GM23338 (cell line): ENCODE results near the gene KIF18A.

Experiments used
- EZH2phosphoT487 ChIP-seq: fragments of 200-600 bp; sonication (generic); IDR thresholded peaks from one replicate; pipeline ENCODE4 v1.8.1; 2018; ENCODE audit warnings: antibody characterized with exemption; ENCODE audit not compliant: unreplicated experiment
- TF ChIP-seq, protein P1 (sequence below), 2 experiments: fragments of 200-600 bp in 1 of 2; sonication (generic) in 1 of 2; conservative IDR thresholded peaks; 2 replicates each; pipeline versions ENCODE4 v1.5.1 to v1.6.1; 2016 to 2017; ENCODE audit warnings: antibody characterized with exemption in 2 of 2, low read depth in 2 of 2, mild to moderate bottlenecking in 2 of 2, moderate library complexity in 1 of 2
- TF ChIP-seq, protein P2 (sequence below): IDR thresholded peaks from one replicate; pipeline ENCODE4 v1.6.1; 2018; ENCODE audit warnings: antibody characterized with exemption; ENCODE audit not compliant: unreplicated experiment

DNA sequence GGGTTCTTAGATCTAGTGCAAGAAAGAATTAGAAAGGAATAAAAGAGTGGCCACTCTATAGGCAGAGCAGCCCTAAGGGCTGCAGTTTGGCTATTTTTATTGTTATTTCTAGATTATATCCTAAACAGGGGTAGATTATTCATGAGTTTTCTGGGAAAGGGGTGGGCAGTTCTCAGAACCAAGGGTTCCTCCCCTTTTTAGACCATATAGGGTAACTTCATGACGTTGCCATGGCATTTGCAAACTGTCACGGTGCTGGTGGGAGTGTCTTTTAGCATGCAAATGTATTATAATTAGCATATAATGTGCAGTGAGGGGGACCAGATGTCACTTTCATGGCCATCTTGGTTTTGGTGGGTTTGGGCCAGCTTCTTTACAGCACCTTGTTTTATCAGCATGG is 44.8 kb upstream of the KIF18A start:
- TF ChIP-seq, protein P1, sequence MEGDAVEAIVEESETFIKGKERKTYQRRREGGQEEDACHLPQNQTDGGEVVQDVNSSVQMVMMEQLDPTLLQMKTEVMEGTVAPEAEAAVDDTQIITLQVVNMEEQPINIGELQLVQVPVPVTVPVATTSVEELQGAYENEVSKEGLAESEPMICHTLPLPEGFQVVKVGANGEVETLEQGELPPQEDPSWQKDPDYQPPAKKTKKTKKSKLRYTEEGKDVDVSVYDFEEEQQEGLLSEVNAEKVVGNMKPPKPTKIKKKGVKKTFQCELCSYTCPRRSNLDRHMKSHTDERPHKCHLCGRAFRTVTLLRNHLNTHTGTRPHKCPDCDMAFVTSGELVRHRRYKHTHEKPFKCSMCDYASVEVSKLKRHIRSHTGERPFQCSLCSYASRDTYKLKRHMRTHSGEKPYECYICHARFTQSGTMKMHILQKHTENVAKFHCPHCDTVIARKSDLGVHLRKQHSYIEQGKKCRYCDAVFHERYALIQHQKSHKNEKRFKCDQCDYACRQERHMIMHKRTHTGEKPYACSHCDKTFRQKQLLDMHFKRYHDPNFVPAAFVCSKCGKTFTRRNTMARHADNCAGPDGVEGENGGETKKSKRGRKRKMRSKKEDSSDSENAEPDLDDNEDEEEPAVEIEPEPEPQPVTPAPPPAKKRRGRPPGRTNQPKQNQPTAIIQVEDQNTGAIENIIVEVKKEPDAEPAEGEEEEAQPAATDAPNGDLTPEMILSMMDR (conservative IDR thresholded peaks at IDR 0.05; ENCODE audit: low read depth in 2 of 2), result no peak
- TF ChIP-seq, protein P2, sequence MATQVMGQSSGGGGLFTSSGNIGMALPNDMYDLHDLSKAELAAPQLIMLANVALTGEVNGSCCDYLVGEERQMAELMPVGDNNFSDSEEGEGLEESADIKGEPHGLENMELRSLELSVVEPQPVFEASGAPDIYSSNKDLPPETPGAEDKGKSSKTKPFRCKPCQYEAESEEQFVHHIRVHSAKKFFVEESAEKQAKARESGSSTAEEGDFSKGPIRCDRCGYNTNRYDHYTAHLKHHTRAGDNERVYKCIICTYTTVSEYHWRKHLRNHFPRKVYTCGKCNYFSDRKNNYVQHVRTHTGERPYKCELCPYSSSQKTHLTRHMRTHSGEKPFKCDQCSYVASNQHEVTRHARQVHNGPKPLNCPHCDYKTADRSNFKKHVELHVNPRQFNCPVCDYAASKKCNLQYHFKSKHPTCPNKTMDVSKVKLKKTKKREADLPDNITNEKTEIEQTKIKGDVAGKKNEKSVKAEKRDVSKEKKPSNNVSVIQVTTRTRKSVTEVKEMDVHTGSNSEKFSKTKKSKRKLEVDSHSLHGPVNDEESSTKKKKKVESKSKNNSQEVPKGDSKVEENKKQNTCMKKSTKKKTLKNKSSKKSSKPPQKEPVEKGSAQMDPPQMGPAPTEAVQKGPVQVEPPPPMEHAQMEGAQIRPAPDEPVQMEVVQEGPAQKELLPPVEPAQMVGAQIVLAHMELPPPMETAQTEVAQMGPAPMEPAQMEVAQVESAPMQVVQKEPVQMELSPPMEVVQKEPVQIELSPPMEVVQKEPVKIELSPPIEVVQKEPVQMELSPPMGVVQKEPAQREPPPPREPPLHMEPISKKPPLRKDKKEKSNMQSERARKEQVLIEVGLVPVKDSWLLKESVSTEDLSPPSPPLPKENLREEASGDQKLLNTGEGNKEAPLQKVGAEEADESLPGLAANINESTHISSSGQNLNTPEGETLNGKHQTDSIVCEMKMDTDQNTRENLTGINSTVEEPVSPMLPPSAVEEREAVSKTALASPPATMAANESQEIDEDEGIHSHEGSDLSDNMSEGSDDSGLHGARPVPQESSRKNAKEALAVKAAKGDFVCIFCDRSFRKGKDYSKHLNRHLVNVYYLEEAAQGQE, result no peak
- no peak for TF ChIP-seq EZH2phosphoT487
